Stimulated activated memory B cell treated with anti-CD40 and anti-IgM and Interleukin-4, amounts not matched to agents 10 μg/mL and 1 μg/mL and 100 μg/mL, for 72 hours (primary cell): Measurements from ENCODE around the gene ADAP1.
"Not testable (repeated sequence)": the region's sequence is repeated elsewhere in the genome, so short reads cannot be mapped to it uniquely, and the experiment has no call there.

ENCODE experiments used
- ATAC-seq: fragments of 150-1000 bp; cut with Tn5 transposase; 2 replicates; pipeline ENCODE4 v1.10.0; 2021
- H3K27ac Mint-ChIP-seq: one replicate; pipeline ENCODE4 v1.8.0; 2022; ENCODE audit warnings: mild to moderate bottlenecking, mixed read lengths
- H3K27me3 Mint-ChIP-seq: one replicate; pipeline ENCODE4 v1.8.0; 2022; ENCODE audit warnings: mixed read lengths
- H3K36me3 Mint-ChIP-seq: one replicate; pipeline ENCODE4 v1.8.0; 2022; ENCODE audit warnings: mixed read lengths
- H3K4me1 Mint-ChIP-seq: one replicate; pipeline ENCODE4 v1.8.0; 2022; ENCODE audit warnings: mixed read lengths
- H3K4me3 Mint-ChIP-seq: one replicate; pipeline ENCODE4 v1.8.0; 2022; ENCODE audit warnings: mild to moderate bottlenecking, moderate library complexity, mixed read lengths
- H3K9me3 Mint-ChIP-seq: one replicate; pipeline ENCODE4 v1.8.0; 2022; ENCODE audit warnings: mixed read lengths

Gene ADAP1

DNA sequence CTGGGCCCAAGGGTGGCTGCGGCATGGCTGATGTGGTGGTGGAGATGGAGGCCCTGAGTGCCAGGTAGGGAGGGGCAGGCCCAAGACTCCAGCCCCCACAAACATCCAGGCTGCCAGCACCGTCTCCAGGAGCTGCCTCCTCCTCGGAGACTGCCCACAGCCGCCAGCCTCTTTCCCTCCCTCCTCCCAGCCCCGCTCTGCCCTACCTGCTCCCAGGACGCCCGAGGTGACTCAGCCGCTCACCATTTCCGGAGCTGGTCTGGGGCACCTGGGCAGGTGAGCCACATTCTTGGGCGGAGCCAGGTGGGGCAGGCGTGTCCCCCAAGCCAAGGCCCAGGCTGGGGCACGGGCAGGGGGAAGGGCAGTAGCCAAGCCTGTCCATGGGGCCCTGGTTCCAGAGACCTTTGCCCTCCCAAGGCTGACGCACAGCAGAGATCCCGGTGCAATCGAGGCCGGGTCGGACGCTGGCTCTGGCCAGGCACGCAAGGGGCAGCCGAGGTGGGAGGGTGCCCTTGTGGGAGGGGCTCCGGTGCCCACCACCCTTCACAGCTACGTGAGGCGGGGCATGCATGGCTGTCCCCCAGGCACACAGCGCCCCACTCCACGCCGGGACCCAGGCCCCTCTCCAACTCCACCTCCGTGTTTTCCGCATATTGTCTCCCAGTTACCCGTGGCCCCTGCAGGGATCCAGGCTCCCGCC lies 8.8 kb downstream of the ADAP1 start:
- Mint-ChIP-seq H3K27ac (no peak overlapping the region), H3K4me1 (peaks cover 41% of the 10 kb centered on the region), H3K27me3 (no peaks in the 10 kb centered on the region), H3K4me3 (no peak overlapping the region), H3K9me3 (peaks cover 10% of the 10 kb centered on the region), H3K36me3 (peaks cover 36% of the 10 kb centered on the region)
- ATAC-seq = no peak

- Mint-ChIP-seq H3K9me3 (peaks cover 11% of the 10 kb centered on the region), H3K4me3 (no peak overlapping the region), H3K27me3 (no peaks in the 10 kb centered on the region), H3K4me1 (peaks cover 37% of the 10 kb centered on the region), H3K36me3 (peaks cover 36% of the 10 kb centered on the region), H3K27ac (peak overlapping the region; percentile 40)
- no peak for ATAC-seq
Observed at GRCh38 chr7:945147-945555, 9.3 kb downstream of the ADAP1 start.

DNA sequence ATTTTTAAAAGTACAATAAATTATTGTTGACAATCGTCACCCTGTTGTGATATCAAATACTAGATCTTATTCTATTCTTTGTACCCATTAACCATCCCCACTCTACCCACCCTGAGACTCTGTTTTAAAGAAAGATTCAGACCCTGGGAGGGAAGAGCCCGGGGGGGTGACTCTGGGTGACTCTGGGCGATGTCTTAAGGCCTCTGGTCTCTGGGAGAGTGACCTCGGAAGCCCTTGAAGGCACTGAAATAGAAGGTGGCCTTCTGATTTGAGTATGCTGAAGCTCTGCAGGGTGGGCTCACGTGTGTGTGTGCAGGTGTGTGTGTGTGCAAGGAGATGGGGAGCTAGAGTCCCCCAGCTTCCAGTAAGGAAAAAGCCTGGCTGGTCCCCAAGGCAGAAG lies 9.7 kb downstream of the ADAP1 start:
- peaks cover 36% of the 10 kb centered on the region for H3K36me3 Mint-ChIP-seq
- H3K27me3 Mint-ChIP-seq = no peaks in the 10 kb centered on the region
- H3K4me3 Mint-ChIP-seq = no peak overlapping the region
- peaks cover 32% of the 10 kb centered on the region for H3K4me1 Mint-ChIP-seq
- ATAC-seq = no peak
- peak overlapping the region; percentile 40 for H3K27ac Mint-ChIP-seq
- peaks cover 14% of the 10 kb centered on the region for H3K9me3 Mint-ChIP-seq

DNA sequence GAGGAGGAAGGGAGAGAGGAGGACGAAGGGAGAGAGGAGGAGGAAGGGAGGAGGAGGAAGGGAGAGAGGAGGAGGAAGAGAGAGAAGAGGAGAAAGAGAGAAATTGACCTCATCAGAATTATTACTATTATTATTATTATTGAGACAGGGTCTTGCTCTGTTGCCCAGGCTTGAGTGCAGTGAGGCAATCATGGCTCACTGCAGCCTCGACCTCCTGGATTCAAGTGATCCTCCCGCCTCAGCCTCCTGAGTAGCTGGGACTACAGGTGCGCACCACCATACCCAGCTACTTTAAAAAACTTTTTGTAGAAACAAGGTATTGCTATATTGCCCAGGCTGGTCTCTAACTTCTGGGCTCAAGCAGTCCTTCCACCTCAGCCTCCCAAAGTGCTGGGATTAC lies 10.7 kb downstream of the ADAP1 start:
- Mint-ChIP-seq H3K36me3 (peaks cover 32% of the 10 kb centered on the region), H3K4me1 (peaks cover 23% of the 10 kb centered on the region), H3K9me3 (peaks cover 14% of the 10 kb centered on the region)
- not testable (repeated sequence) for H3K4me3 Mint-ChIP-seq, ATAC-seq, H3K27me3 Mint-ChIP-seq, H3K27ac Mint-ChIP-seq

GRCh38 chr7:940599-941408 lies 13.7 kb downstream of the ADAP1 start:
- H3K27me3 Mint-ChIP-seq = no peaks in the 10 kb centered on the region
- peaks cover 27% of the 10 kb centered on the region for H3K4me1 Mint-ChIP-seq
- peaks cover 22% of the 10 kb centered on the region for H3K36me3 Mint-ChIP-seq
- peaks cover 14% of the 10 kb centered on the region for H3K9me3 Mint-ChIP-seq
- no peak overlapping the region for H3K4me3 Mint-ChIP-seq
- H3K27ac Mint-ChIP-seq = no peak overlapping the region
- ATAC-seq = no peak

DNA sequence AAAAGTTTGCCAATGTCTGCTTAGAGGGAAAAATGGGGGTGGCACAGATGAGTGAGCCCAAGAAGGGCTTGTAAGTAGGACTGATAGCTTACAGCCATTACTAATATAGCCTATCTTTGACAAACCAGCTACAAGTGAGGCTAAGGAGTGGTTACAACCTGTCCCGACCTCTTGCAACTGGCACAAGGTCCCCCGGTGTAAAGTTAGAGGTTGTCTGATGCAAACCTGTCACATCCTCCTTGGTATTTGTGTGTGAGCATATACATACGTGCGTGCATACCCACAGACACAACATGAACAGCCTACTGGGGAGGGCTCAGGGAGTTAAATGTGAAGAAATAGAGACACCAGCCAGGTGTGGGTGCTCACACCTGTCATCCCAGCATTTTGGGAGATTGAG lies 14.6 kb downstream of the ADAP1 start:
- H3K4me3 Mint-ChIP-seq = no peak overlapping the region
- no peak for ATAC-seq
- H3K27ac Mint-ChIP-seq = no peak overlapping the region
- peaks cover 28% of the 10 kb centered on the region for H3K4me1 Mint-ChIP-seq
- peaks cover 23% of the 10 kb centered on the region for H3K36me3 Mint-ChIP-seq
- peaks cover 14% of the 10 kb centered on the region for H3K9me3 Mint-ChIP-seq
- H3K27me3 Mint-ChIP-seq = no peaks in the 10 kb centered on the region

DNA sequence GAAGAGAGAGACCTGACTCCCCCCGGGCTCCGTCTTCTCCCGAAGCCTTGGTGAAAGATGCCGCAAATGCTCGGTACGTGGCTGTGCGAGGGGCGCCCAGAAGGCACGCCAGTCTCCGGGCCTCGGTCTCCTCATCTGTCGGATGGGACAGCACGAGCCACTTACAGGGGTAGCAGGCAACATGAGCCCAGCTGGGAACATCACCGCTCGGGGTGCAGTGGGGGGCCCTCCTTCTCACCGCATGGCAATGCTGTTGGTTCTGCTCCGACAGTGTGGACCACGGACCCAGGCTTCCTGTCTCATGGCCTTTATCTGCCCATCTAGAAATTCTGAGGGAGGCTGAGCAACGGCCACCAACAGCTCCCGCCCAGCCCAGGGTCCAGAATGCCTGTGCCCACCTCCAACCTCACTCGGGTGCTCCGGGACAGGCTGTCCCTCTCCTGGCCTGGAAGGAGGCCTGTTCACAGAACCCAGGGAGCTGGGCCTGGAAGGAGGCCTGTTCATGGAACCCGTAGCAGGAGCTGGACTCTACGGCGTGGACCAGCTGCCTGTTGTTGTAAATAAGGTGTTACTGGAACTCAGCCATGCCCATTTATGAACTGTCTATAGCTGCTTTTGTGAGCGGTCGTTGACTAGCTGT lies 15.8 kb downstream of the ADAP1 start:
- Mint-ChIP-seq H3K4me1 (peaks cover 28% of the 10 kb centered on the region), H3K36me3 (peaks cover 29% of the 10 kb centered on the region), H3K27ac (no peak overlapping the region), H3K27me3 (no peaks in the 10 kb centered on the region), H3K9me3 (peaks cover 14% of the 10 kb centered on the region), H3K4me3 (no peak overlapping the region)
- no peak for ATAC-seq

- no peak overlapping the region for H3K27ac Mint-ChIP-seq
Observed at GRCh38 chr7:937856-938484, 16.5 kb downstream of the ADAP1 start.

GRCh38 chr7:936386-937054 lies 18.0 kb downstream of the ADAP1 start:
- Mint-ChIP-seq H3K27ac (peak overlapping the region; percentile 77), H3K9me3 (peaks cover 7% of the 10 kb centered on the region), H3K4me1 (peaks cover 21% of the 10 kb centered on the region), H3K27me3 (peaks cover 7% of the 10 kb centered on the region), H3K4me3 (peak overlapping the region; percentile 10), H3K36me3 (peaks cover 30% of the 10 kb centered on the region)
- peak; percentile 87 for ATAC-seq

More at GRCh38 chr7:937856-938484, 16.5 kb downstream of the ADAP1 start:
- H3K4me1 Mint-ChIP-seq = peaks cover 28% of the 10 kb centered on the region
- no peaks in the 10 kb centered on the region for H3K27me3 Mint-ChIP-seq
- H3K9me3 Mint-ChIP-seq = peaks cover 14% of the 10 kb centered on the region
- peaks cover 29% of the 10 kb centered on the region for H3K36me3 Mint-ChIP-seq
- ATAC-seq = no peak
- no peak overlapping the region for H3K4me3 Mint-ChIP-seq

GRCh38 chr7:935874-936385 lies 18.6 kb downstream of the ADAP1 start:
- Mint-ChIP-seq H3K27ac (peak overlapping the region; percentile 77), H3K4me3 (peak overlapping the region; percentile 10), H3K27me3 (peaks cover 7% of the 10 kb centered on the region), H3K9me3 (peaks cover 4% of the 10 kb centered on the region), H3K4me1 (peaks cover 15% of the 10 kb centered on the region), H3K36me3 (peaks cover 28% of the 10 kb centered on the region)
- no peak for ATAC-seq

DNA sequence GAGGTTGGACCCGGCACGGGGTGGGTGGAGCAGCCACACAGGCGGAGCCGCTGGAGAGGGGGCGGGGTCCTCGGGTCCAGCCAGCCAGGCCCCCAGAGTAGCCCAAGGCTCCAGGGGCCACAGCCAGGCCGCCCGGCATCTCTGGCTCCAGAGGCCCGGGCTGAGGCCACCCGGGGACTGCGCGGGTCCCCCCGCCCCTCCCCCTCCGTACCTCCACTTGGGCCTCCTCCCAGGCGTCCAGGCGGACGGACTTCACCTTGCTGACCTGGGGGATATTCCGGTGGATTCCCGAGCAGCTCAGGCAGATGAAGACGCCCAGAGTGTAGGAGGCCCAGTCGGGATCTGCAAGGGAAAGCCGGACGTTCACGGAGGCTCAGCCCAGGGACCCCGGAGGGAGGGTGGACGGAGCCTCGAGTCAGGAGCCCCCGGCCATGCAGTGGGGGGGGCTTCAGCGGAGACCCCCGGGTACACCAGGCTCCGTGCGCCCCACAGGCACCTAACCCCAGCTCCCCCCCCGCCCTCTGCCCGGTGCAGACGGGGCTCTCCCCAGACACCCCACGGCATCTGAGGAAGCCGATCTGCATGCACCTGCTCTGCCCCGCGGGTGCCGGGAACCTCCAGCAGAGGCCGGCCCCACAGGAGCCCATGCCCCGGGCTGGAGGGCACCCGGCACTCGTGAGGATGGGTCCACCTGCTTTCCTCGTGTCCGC lies 19.2 kb downstream of the ADAP1 start:
- Mint-ChIP-seq H3K4me3 (no peak overlapping the region), H3K4me1 (peaks cover 14% of the 10 kb centered on the region), H3K9me3 (peaks cover 4% of the 10 kb centered on the region), H3K27me3 (peaks cover 7% of the 10 kb centered on the region), H3K36me3 (peaks cover 31% of the 10 kb centered on the region), H3K27ac (no peak overlapping the region)
- peak; percentile 18 for ATAC-seq

DNA sequence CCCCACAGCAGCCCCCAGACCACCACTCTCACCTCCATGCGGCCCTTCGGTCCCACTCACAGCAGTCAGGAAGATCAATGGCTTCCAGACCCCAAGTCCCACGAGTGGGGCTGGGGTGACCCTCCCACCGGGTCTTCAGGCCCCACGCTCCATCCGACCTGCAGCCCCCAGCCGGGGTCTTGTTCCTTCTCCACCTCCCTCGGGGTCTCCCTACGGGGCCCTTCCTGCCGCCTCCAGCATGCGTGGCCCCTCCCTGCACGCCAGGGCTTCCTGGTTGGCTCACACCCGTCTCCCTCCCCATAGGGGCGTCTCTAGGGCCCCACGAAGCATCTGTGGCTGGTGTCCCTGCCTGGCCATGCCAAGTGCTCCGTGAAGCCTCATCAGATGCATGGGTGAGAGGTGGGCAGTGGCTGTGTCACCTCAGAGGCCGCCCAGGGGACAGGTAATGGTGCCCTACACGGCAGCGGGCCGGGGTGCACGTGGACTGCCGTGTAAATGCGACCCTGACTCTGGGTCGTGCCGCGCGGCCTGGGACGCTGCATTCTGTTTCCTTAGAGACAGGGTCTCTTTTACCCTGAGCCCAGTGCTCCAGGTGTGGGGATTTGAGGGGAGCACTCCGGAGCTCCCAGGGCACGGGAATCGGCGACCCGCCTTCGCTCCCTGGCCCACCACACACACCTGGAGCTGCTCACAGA lies 19.9 kb downstream of the ADAP1 start:
- Mint-ChIP-seq H3K27me3 (peaks cover 7% of the 10 kb centered on the region), H3K27ac (no peak overlapping the region), H3K4me1 (peaks cover 21% of the 10 kb centered on the region), H3K36me3 (peaks cover 31% of the 10 kb centered on the region), H3K4me3 (no peak overlapping the region), H3K9me3 (no peaks in the 10 kb centered on the region)
- ATAC-seq = no peak

DNA sequence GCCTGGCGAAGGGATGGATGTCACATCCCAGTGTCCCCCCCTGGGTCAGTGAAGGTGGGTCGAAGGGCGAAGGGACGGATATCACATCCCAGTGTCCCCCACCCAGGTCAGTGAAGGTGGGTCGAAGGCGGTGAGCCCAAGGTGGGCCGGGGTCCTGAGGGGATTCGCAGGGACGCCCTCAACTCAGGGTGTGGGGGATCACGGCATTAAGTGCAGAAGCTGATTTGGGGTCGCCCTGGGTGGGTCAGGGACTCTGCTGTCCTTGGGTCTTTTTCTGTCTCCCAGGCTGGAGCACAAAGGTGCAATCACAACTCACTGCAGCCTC lies 21.9 kb downstream of the ADAP1 start:
- no peak for ATAC-seq
- no peak overlapping the region for H3K27ac Mint-ChIP-seq
- H3K36me3 Mint-ChIP-seq = peaks cover 31% of the 10 kb centered on the region
- peaks cover 39% of the 10 kb centered on the region for H3K4me1 Mint-ChIP-seq
- H3K9me3 Mint-ChIP-seq = no peaks in the 10 kb centered on the region
- no peak overlapping the region for H3K4me3 Mint-ChIP-seq
- peaks cover 7% of the 10 kb centered on the region for H3K27me3 Mint-ChIP-seq
